HG02885 (cell line): ENCODE measurements around the gene YWHAQ.
A peak's percentile ranks its signal among the peaks of the same experiment; 100 is the strongest.

Experiments used
- ATAC-seq: cut with Tn5 transposase; IDR thresholded peaks from one replicate; pipeline ENCODE4 v1.9.1; 2021; ENCODE audit warnings: mild to moderate bottlenecking; ENCODE audit not compliant: unreplicated experiment, poor library complexity

Gene YWHAQ

DNA sequence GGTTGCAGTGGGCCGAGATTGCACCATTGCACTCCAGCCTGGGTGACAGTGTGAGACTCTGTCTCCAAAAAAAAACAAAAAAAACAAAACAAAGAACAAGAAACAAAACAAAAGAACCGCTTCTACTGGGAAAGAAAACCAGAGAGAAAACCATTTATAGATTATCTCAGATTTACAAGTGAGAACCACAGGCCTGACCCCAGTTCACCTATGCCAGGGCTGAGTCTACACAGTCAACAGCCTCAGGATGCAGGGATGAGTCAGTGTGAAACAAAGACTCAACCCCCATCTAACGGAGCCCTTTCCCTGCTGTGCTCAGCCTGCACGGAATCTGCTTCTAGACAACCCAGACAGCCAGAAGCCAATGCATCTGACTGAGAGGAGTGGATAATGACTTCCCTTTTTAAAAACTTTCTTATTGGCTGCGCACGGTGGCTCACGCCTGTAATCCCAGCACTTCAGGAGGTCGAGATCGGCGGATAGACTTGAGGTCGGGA, 25.5 kb upstream of the YWHAQ start:
- peak; percentile 85 for ATAC-seq

DNA sequence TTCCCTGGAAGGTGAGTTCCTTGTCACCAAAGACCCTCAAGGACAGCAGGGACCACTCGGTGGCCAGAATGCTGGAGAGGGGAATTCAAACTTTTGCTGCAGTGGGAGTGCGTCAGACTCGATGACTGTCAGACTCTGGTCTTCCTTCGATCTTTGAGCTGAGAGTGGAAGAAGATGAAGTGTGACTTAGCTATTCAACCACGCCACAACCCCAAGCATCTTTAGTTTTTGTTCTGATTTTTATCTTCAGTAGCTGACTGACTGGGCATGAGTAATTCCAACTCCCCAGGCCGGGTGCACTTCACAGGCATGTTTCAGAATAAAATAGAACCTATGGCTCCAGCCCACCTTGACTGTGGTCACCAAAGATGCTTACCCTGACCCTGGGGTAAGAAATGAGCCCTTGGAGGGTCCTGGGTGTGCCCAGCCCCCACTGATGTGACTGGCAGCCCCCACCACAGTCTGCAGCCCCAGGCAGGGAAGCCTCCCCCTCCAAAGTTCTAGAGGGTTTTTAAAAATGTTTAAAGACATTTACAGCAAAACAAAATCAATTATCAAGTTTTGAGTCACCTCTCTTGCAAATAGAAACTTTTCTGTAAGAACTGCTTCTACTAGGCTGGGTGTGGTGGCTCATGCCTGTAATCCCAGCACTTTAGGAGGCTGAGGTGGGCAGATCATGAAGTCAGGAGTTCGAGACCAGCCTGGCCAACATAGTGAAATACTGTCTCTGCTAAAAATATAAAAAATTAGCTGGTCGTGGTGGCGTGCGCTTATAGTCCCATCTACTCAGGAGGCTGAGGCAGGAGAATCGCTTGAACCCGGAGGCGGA, 24.9 kb upstream of the YWHAQ start:
- ATAC-seq = peak; percentile 41

- ATAC-seq = no peak
These were observed 23.8 kb upstream of the YWHAQ start for GRCh38 chr2:9654452-9655100.

GRCh38 chr2:9653485-9654271, 22.9 kb upstream of the YWHAQ start:
- ATAC-seq = peak; percentile 29

DNA sequence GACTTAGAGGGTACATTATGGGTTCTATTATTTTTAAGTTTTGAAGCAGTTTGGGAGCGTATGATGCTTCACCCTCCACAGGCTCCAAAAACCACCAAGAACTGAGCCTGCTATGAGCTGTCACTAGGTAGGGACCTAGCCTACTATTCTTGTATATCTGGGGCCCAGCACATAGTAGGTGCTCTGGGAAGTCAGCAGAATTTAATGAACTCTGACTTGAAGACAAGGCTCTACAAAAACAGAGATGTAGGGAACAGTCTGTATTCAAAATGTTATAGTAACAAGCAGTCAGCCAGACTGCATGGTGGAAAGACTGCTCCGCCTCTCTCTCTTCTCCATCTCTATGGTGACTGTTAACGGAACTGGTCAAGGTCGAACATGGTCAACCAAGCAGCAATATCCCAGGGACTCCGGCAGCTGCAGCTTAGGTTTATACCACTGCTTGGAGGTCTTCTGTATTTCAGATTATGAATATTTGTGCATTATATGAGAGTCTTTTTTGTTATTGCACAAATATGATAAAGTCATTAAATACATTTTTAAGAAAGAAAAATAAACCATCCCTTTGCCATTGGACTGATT, 22.2 kb upstream of the YWHAQ start:
- no peak for ATAC-seq

DNA sequence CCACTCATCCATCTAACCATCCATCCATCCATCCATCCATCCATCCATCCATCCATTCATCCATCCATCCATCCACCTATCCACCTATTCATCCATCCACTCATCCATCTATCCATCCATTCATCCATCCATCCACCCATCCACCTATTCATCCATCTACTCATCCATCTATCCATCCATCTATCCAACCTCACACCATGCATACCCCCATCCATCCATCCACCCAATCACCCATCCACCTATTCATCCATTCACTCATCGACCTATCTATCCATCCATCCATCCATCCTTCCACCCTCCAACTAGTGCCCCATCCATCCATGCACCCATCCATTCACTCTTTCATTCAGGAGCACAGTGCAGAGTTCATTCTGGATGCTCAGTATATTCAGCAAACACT, 21.5 kb upstream of the YWHAQ start:
- no peak for ATAC-seq

- ATAC-seq = no peak
These were observed 19.5 kb upstream of the YWHAQ start for GRCh38 chr2:9650119-9650821.

GRCh38 chr2:9649261-9649660, 18.5 kb upstream of the YWHAQ start:
- ATAC-seq = no peak

GRCh38 chr2:9648821-9649220, 18.0 kb upstream of the YWHAQ start:
- no peak for ATAC-seq

- ATAC-seq = no peak
These were observed 17.1 kb upstream of the YWHAQ start for GRCh38 chr2:9647884-9648283.

GRCh38 chr2:9646196-9647030, 15.6 kb upstream of the YWHAQ start:
- ATAC-seq = no peak

- no peak for ATAC-seq
These were observed 13.8 kb upstream of the YWHAQ start for GRCh38 chr2:9644603-9645002.

GRCh38 chr2:9644021-9644420, 13.2 kb upstream of the YWHAQ start:
- no peak for ATAC-seq

DNA sequence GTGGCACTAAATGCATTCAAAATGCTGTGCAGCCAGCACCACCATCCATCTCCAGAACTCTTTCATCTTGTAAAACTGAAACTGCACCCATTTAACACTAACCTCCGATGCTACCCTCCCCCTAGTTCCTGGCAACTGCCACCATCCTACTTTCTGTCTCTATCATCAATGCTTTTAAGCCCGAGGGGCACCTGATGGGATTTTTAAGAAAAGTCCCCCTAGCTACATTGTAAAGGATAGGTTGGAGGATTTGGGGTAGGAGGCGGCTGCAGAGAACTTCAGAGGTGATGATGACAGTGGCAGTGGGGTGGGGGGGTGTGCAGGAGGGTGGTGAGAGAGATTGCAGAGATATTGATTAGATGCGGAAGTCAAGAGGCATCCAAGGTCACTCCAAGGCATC, 10.8 kb upstream of the YWHAQ start:
- ATAC-seq = no peak

DNA sequence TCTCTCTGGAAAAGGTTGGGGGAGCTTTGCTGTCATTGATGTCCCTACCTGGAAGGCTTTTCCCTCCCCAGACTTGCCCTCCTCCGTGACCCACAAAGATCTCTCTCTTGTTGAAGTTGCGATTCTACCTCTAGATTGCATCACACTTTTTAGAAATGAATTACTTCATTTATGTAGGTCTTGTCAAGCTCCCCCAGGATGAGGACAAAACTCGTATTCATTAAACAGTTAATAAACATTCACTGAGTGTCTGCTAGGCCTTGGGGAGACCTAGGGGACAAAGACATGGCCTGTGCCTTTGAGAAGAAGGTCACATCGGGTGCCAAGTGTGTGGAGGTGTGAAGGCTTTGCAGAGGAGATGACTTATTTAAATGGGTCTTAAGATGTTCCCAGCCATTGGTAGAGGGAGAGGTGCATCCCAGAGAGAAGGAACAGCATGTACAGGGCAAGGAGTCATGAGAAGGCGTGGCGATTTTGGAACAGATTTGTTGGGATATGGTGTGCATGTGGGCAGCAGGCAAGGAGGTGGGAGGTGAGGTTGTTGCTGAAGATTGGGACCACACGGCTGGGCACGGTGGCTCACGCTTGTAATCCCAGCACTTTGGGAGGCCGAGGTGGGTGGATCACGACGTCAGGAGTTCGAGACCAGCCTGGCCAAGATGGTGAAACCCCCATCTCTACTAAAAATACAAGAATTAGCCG, 9.8 kb upstream of the YWHAQ start:
- no peak for ATAC-seq

DNA sequence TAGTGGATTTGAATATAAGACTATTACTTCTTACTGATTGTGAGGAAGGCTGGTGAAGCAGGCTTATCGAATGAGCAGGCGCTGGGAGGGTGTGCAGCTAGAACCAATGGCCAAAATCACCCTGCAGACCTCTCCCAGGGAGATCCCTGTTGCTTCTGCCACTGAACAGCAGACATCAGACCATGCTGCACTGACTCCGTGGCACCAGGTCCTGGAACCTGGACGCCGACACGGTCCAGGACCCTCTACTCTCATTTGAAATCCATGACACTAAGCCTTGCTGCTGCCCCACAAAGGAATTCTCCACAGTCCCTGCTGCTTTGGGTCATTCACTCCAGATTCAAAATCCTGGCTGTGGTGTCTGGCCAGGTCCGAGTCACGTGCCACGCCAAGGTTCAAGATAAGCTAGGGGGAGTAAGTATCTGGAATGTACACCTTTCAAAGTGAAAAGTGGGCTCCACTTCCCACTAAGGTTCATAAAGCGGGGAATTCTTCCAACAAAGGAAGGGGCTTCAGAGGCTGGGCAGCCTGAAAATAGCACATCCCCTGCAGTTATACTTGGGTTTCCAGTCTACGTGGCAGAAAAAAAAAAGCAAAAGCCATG, 9.0 kb upstream of the YWHAQ start:
- no peak for ATAC-seq

DNA sequence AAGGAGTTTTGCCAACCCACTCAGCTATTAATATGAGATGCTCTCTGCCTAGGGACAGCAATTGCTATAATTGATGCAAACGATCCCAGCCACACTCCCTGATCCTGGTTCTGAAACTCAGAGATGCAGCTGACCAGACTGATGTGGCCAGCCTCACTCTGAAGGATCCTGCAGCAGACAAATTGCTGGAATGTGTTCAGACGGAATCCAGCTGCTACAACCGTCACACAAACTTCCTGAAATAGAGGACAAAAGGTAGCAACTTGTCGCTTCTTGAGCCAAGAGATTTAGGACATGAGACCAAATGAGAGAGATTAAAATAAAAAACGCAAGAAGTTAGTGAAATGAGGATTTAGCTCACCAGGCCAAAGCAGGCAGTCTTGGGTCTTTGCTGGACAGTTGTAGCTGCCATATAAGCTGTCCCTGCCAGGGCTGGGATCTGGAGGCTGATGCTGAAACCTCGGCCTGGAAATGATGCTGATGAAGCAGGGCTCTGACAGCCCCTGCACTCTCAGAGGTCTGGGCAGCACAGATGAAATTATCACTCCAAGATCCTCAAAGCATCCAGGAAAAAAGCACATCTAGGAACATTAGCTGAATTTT, 8.3 kb upstream of the YWHAQ start:
- ATAC-seq = no peak

- no peak for ATAC-seq
These were observed 7.7 kb upstream of the YWHAQ start for GRCh38 chr2:9638532-9638931.
